HEK293 (cell line): ENCODE results near the gene ZNF646.
A peak's percentile ranks its signal among the peaks of the same experiment; 100 is the strongest.

Experiments used
- CTCF ChIA-PET: fragments of 350-600 bp; formaldehyde crosslinking; extraction: SDS; loops from one replicate; lab custom pipeline; 2021; ENCODE audit warnings: antibody characterized with exemption; lab: Yijun Ruan, JAX
- POLR2A ChIA-PET: fragments of 300-600 bp; formaldehyde crosslinking; extraction: SDS; loops from one replicate; lab custom pipeline; 2020; ENCODE audit warnings: antibody characterized with exemption, inconsistent platforms; lab: Yijun Ruan, JAX
- H3K27ac ChIP-seq: fragments of 200-500 bp; sonication (Bioruptor generic); 2 replicates; pipeline ENCODE4 v1.5.1; 2014; ENCODE audit warnings: low read depth, low read length, control low read depth, inconsistent platforms; ENCODE audit errors: extremely low read depth
- H3K36me3 ChIP-seq, 2 experiments: fragments of 200-500 bp in 1 of 2; sonication (Bioruptor generic) in 1 of 2; 1 replicate in 1 of 2; 2 replicates in 1 of 2; pipeline ENCODE4 v1.5.1; 2014 to 2017; ENCODE audit warnings: inconsistent platforms in 2 of 2, low read length in 2 of 2; ENCODE audit not compliant: control insufficient read depth in 2 of 2, insufficient read depth in 1 of 2
- H3K4me1 ChIP-seq: fragments of 200-500 bp; sonication (Bioruptor generic); 2 replicates; pipeline ENCODE4 v1.5.1; 2014; ENCODE audit warnings: mild to moderate bottlenecking, low read length, inconsistent platforms; ENCODE audit not compliant: control insufficient read depth, insufficient read depth
- H3K4me3 ChIP-seq: 2 replicates; pipeline ENCODE4 v1.5.1; 2011; ENCODE audit warnings: low read depth, mild to moderate bottlenecking, control low read depth, low read length, moderate library complexity
- H3K9me3 ChIP-seq: fragments of 200-500 bp; sonication (Bioruptor generic); 2 replicates; pipeline ENCODE4 v1.5.1; 2014; ENCODE audit warnings: low read depth, low read length, inconsistent platforms; ENCODE audit not compliant: control insufficient read depth, insufficient read depth
- BCL11B ChIP-seq: fragments of 450-650 bp; formaldehyde crosslinking; IDR thresholded peaks from 2 replicates; pipeline ENCODE4 v1.5.1; 2016; ENCODE audit warnings: low read depth, missing biosample characterization, missing genetic modification characterization
- HOXA7 ChIP-seq: sonication (generic); formaldehyde crosslinking; IDR thresholded peaks from 2 replicates; pipeline ENCODE4 v1.8.1; 2022; ENCODE audit warnings: missing genetic modification reagents, borderline replicate concordance
- HOXC10 ChIP-seq: sonication (generic); formaldehyde crosslinking; IDR thresholded peaks from 2 replicates; pipeline ENCODE4 v1.8.1; 2023; ENCODE audit warnings: mild to moderate bottlenecking, missing genetic modification reagents
- MYNN ChIP-seq: fragments of 450-650 bp; formaldehyde crosslinking; IDR thresholded peaks from 2 replicates; pipeline ENCODE4 v1.5.1; 2016; ENCODE audit warnings: missing biosample characterization, missing genetic modification characterization, borderline replicate concordance
- PBX3 ChIP-seq: sonication (generic); formaldehyde crosslinking; IDR thresholded peaks from 2 replicates; pipeline ENCODE4 v1.8.1; 2022; ENCODE audit warnings: mild to moderate bottlenecking, moderate library complexity, missing genetic modification reagents
- PRDM1 ChIP-seq: fragments of 450-650 bp; formaldehyde crosslinking; IDR thresholded peaks from 2 replicates; pipeline ENCODE4; 2016; ENCODE audit warnings: missing biosample characterization, missing genetic modification characterization
- SP7 ChIP-seq: fragments of 450-650 bp; formaldehyde crosslinking; IDR thresholded peaks from 2 replicates; pipeline ENCODE4 v1.5.1; 2016; ENCODE audit warnings: missing biosample characterization, missing genetic modification characterization
- ZBTB20 ChIP-seq: fragments of 450-650 bp; formaldehyde crosslinking; IDR thresholded peaks from 2 replicates; pipeline ENCODE4 v1.5.1; 2016; ENCODE audit warnings: missing biosample characterization, missing genetic modification characterization
- ZFP41 ChIP-seq: fragments of 450-650 bp; formaldehyde crosslinking; IDR thresholded peaks from 2 replicates; pipeline ENCODE4 v1.5.1; 2016; ENCODE audit warnings: missing biosample characterization, missing genetic modification characterization, borderline replicate concordance
- ZIC2 ChIP-seq: fragments of 450-650 bp; formaldehyde crosslinking; IDR thresholded peaks from 2 replicates; pipeline ENCODE4 v1.5.1; 2016; ENCODE audit warnings: missing biosample characterization, missing genetic modification characterization
- ZNF10 ChIP-seq: fragments of 450-650 bp; formaldehyde crosslinking; IDR thresholded peaks from 2 replicates; pipeline ENCODE4 v1.5.1; 2017; ENCODE audit warnings: missing biosample characterization, missing genetic modification characterization
- ZNF114 ChIP-seq: fragments of 450-650 bp; formaldehyde crosslinking; IDR thresholded peaks from 2 replicates; pipeline ENCODE4 v1.5.0; 2017; ENCODE audit warnings: missing biosample characterization, missing genetic modification characterization
- ZNF157 ChIP-seq: fragments of 450-650 bp; formaldehyde crosslinking; IDR thresholded peaks from 2 replicates; pipeline ENCODE4 v1.5.1; 2016; ENCODE audit warnings: missing biosample characterization, missing genetic modification characterization
- ZNF169 ChIP-seq: fragments of 450-650 bp; formaldehyde crosslinking; IDR thresholded peaks from 2 replicates; pipeline ENCODE4 v1.5.1; 2016; ENCODE audit warnings: missing biosample characterization, missing genetic modification characterization
- ZNF184 ChIP-seq: fragments of 450-650 bp; IDR thresholded peaks from 2 replicates; pipeline ENCODE4 v1.5.1; 2018; ENCODE audit warnings: missing biosample characterization, mild to moderate bottlenecking, missing genetic modification characterization
- ZNF341 ChIP-seq: fragments of 450-650 bp; formaldehyde crosslinking; IDR thresholded peaks from 2 replicates; pipeline ENCODE4; 2016; ENCODE audit warnings: low read depth, missing biosample characterization, missing genetic modification characterization
- ZNF350 ChIP-seq: fragments of 450-650 bp; formaldehyde crosslinking; IDR thresholded peaks from 2 replicates; pipeline ENCODE4 v1.5.0; 2017; ENCODE audit warnings: missing biosample characterization, mild to moderate bottlenecking, missing genetic modification characterization
- ZNF366 ChIP-seq: fragments of 450-650 bp; formaldehyde crosslinking; conservative IDR thresholded peaks from 2 replicates; pipeline ENCODE4 v1.5.1; 2016; ENCODE audit warnings: missing biosample characterization, missing genetic modification characterization
- ZNF510 ChIP-seq: fragments of 450-650 bp; formaldehyde crosslinking; IDR thresholded peaks from 2 replicates; pipeline ENCODE4 v1.5.1; 2018; ENCODE audit warnings: mild to moderate bottlenecking, missing genetic modification characterization, missing biosample characterization; ENCODE audit not compliant: insufficient replicate concordance
- ZNF530 ChIP-seq: fragments of 450-650 bp; formaldehyde crosslinking; IDR thresholded peaks from 2 replicates; pipeline ENCODE4 v1.5.1; 2016; ENCODE audit warnings: low read depth, missing biosample characterization, missing genetic modification characterization
- ZNF560 ChIP-seq: fragments of 450-650 bp; formaldehyde crosslinking; IDR thresholded peaks from 2 replicates; pipeline ENCODE4 v1.5.1; 2017; ENCODE audit warnings: missing biosample characterization, missing genetic modification characterization, borderline replicate concordance
- ZNF639 ChIP-seq: fragments of 450-650 bp; formaldehyde crosslinking; IDR thresholded peaks from 2 replicates; pipeline ENCODE4 v1.5.1; 2016; ENCODE audit warnings: missing biosample characterization, missing genetic modification characterization
- ZNF645 ChIP-seq: fragments of 450-650 bp; formaldehyde crosslinking; IDR thresholded peaks from 2 replicates; pipeline ENCODE4; 2016; ENCODE audit warnings: missing biosample characterization, missing genetic modification characterization
- ZNF654 ChIP-seq: fragments of 450-650 bp; formaldehyde crosslinking; IDR thresholded peaks from 2 replicates; pipeline ENCODE4 v1.5.1; 2016; ENCODE audit warnings: low read depth, missing biosample characterization, missing genetic modification characterization
- ZNF658 ChIP-seq: fragments of 450-650 bp; formaldehyde crosslinking; IDR thresholded peaks from 2 replicates; pipeline ENCODE4; 2016; ENCODE audit warnings: missing biosample characterization, missing genetic modification characterization
- ZNF692 ChIP-seq: fragments of 450-650 bp; formaldehyde crosslinking; IDR thresholded peaks from 2 replicates; pipeline ENCODE4 v1.5.1; 2016; ENCODE audit warnings: missing biosample characterization, missing genetic modification characterization
- ZNF701 ChIP-seq: fragments of 450-650 bp; formaldehyde crosslinking; IDR thresholded peaks from 2 replicates; pipeline ENCODE4 v1.5.1; 2016; ENCODE audit warnings: missing biosample characterization, missing genetic modification characterization
- ZNF76 ChIP-seq: fragments of 450-650 bp; formaldehyde crosslinking; IDR thresholded peaks from 2 replicates; pipeline ENCODE4; 2016; ENCODE audit warnings: low read depth, missing biosample characterization, missing genetic modification characterization, borderline replicate concordance
- ZNF768 ChIP-seq: fragments of 450-650 bp; formaldehyde crosslinking; IDR thresholded peaks from 2 replicates; pipeline ENCODE4 v1.5.1; 2018; ENCODE audit warnings: missing biosample characterization, mild to moderate bottlenecking, missing genetic modification characterization

The ZNF646 gene

GRCh38 chr16:31031276-31031675 lies 42.9 kb upstream of the ZNF646 start:
- ChIA-PET CTCF (interaction anchor here (0.7 to 1.4 kb wide), 3 partner anchors 16 to 62 kb away, joined by 3 to 4 read pairs (median 4); no protein-coding TSS in a partner anchor), POLR2A (interaction anchor here (0.5 to 0.7 kb wide), 4 partner anchors 14 to 111 kb away, joined by 3 read pairs; no protein-coding TSS in a partner anchor)
- Histone ChIP-seq H3K4me1 (no peaks in the 10 kb centered on the region), H3K9me3 (no peaks in the 10 kb centered on the region), H3K4me3 (no peak overlapping the region), H3K36me3 (peaks cover 0 to 13% of the 10 kb centered on the region in 2 experiments; a peak in 1 of 3 replicates), H3K27ac (no peak overlapping the region)
- TF ChIP-seq ZNF184, result no peak
- TF ChIP-seq ZNF157 (tag by site-specific recombination), result no peak
- TF ChIP-seq ZNF645 (tag by site-specific recombination), result no peak
- TF ChIP-seq ZNF169 (tag by site-specific recombination), result no peak
- no peak for TF ChIP-seq SP7 (tag by site-specific recombination)
- TF ChIP-seq MYNN (tag by site-specific recombination), result no peak
- TF ChIP-seq ZNF10 (tag by site-specific recombination), result no peak

GRCh38 chr16:31032736-31033708 lies 41.2 kb upstream of the ZNF646 start, which contains the start of gene STX4:
Gene STX4 (plus strand): TSS chr16:31033558. CDS start chr16:31033806, 248 bp downstream.
- POLR2A ChIA-PET, result interaction anchor here (0.6 to 2.6 kb wide), 9 partner anchors 36 to 1229 kb away, joined by 3 to 18 read pairs (median 4); partner anchors contain the start of genes KAT8, MAZ, ZNF646 and ZNF668
- no peak for TF ChIP-seq HOXA7 (CRISPR knock-in tag)
- peak; percentile 48; the same call in 1 of the 2 replicates for TF ChIP-seq BCL11B (tag by site-specific recombination)
- TF ChIP-seq ZNF76, result peak; percentile 89
- TF ChIP-seq PBX3 (CRISPR knock-in tag), result no peak
- no peak for TF ChIP-seq ZNF341
- TF ChIP-seq ZNF692 (tag by site-specific recombination), result peak; percentile 96
- no peak for TF ChIP-seq PRDM1 (tag by site-specific recombination)
- TF ChIP-seq ZNF350 (tag by site-specific recombination), result no peak
- TF ChIP-seq ZNF658 (tag by site-specific recombination), result no peak
- TF ChIP-seq ZNF639 (tag by site-specific recombination), result peak; percentile 94
- TF ChIP-seq ZNF114, result no peak
- no peak for TF ChIP-seq ZNF510 (tag by site-specific recombination)
- TF ChIP-seq ZNF654 (tag by site-specific recombination), result no peak
- TF ChIP-seq ZFP41, result no peak
- no peak for TF ChIP-seq HOXC10
- TF ChIP-seq ZNF530 (tag by site-specific recombination), result no peak
- peak; percentile 64 for TF ChIP-seq ZNF366 (tag by site-specific recombination)
- no peak for TF ChIP-seq ZNF560 (tag by site-specific recombination)
- peak; percentile 80 for TF ChIP-seq ZBTB20 (tag by site-specific recombination)
- peak; percentile 88 for TF ChIP-seq ZIC2 (tag by site-specific recombination)
- TF ChIP-seq ZNF768, result no peak
- no peak for TF ChIP-seq ZNF169 (tag by site-specific recombination)
- no peak for TF ChIP-seq ZNF701 (tag by site-specific recombination)

More at GRCh38 chr16:31032736-31033708, 41.2 kb upstream of the ZNF646 start, which contains the start of gene STX4:
- CTCF ChIA-PET, result interaction anchor here (0.6 to 2.3 kb wide), 3 partner anchors 9 to 61 kb away, joined by 3 to 6 read pairs (median 4); no protein-coding TSS in a partner anchor
- peak within 1 kb of the TSS; percentile 86 for H3K4me3 ChIP-seq
- H3K4me1 ChIP-seq, result no peaks in the 10 kb centered on the region
- H3K36me3 ChIP-seq, result peaks cover 0 to 19% of the 10 kb centered on the region in 2 experiments; a peak in 1 of 3 replicates
- peak within 1 kb of the TSS; percentile 58; the same call in 1 of the 2 replicates for H3K27ac ChIP-seq
- H3K9me3 ChIP-seq, result no peaks in the 10 kb centered on the region
